Body of pancreas (tissue), 4 donors: ENCODE measurements around the gene ASCC2. TPM values are rescaled to one million over a fixed set of nuclear protein-coding genes. Genes with fewer than 3 reads are reported as not detected.
A peak's percentile ranks its signal among the peaks of the same experiment; 100 is the strongest.

Source experiments
- ATAC-seq: fragments of 150-250 bp; one replicate; pipeline ENCODE4 v1.9.1; 2016
- DNase-seq, 4 donors: peaks; one replicate each; pipeline ENCODE4 v3.0.0-alpha.2; 2019
- H3K27ac ChIP-seq, 4 donors: fragments of 200-600 bp; sonication (generic); 1 replicate in 3 of 4; 2 replicates in 1 of 4; pipeline versions ENCODE4 v1.5.1 to v1.6.1; 2016 to 2019; ENCODE audit warnings: mild to moderate bottlenecking in 1 of 4, mixed read lengths in 1 of 4, moderate library complexity in 1 of 4
- H3K27me3 ChIP-seq, 2 donors: fragments of 200-600 bp; sonication (generic); one replicate each; pipeline ENCODE4 v1.6.0; 2016; ENCODE audit warnings: mild to moderate bottlenecking in 1 of 2
- H3K36me3 ChIP-seq, 2 donors: fragments of 200-600 bp; sonication (generic); replicated peaks in 1 of 2; 2 replicates each; pipeline ENCODE4 v1.5.1; 2016; ENCODE audit warnings: low read depth in 2 of 2; ENCODE audit not compliant: insufficient read depth in 1 of 2
- H3K4me1 ChIP-seq: fragments of 200-600 bp; sonication (generic); one replicate; pipeline ENCODE4 v1.6.0; 2016
- H3K4me3 ChIP-seq, 2 donors: fragments of 200-600 bp; sonication (generic); 1 replicate in 1 of 2; 2 replicates in 1 of 2; pipeline ENCODE4 v1.5.1; 2016 to 2019
- H3K9me3 ChIP-seq, 3 donors: fragments of 200-600 bp; sonication (generic); 1 replicate in 2 of 3; 2 replicates in 1 of 3; pipeline ENCODE4 v1.5.1; 2016
- POLR2A ChIP-seq, 3 donors: fragments of 450-650 bp; IDR thresholded peaks; one replicate each; pipeline ENCODE4 v1.6.1; 2016; ENCODE audit warnings: antibody characterized with exemption in 3 of 3, mild to moderate bottlenecking in 2 of 3
- WGBS, 2 donors: methylation state at CpG; one replicate each; pipeline ENCODE4 v1.1.5; 2017; 5-methylcytosine and 5-hydroxymethylcytosine counted together
- intact Hi-C: fragments of 100-400 bp; cut with DNase I; formaldehyde crosslinking; loops from one replicate; pipeline ENCODE4 v1.15.1; 2023
- total RNA-seq, 2 donors: library from RNA; depleted of rRNA; stranded (reverse); fragments of >200 nt; gene quantifications; one replicate each; pipeline ENCODE4 v1.1.0, GENCODE V29; 2016
- TF ChIP-seq, protein P1 (sequence below), 7 experiments: fragments of 450-650 bp in 4 of 7; fragments of 200-600 bp in 3 of 7; sonication (generic) in 3 of 7; IDR thresholded peaks; one replicate each; pipeline ENCODE4 v1.5.1; 2016 to 2019; ENCODE audit warnings: antibody characterized with exemption in 7 of 7

Gene ASCC2
- total RNA-seq, 2 donors from 2014 or later, result 34.3 to 42.0 TPM

DNA sequence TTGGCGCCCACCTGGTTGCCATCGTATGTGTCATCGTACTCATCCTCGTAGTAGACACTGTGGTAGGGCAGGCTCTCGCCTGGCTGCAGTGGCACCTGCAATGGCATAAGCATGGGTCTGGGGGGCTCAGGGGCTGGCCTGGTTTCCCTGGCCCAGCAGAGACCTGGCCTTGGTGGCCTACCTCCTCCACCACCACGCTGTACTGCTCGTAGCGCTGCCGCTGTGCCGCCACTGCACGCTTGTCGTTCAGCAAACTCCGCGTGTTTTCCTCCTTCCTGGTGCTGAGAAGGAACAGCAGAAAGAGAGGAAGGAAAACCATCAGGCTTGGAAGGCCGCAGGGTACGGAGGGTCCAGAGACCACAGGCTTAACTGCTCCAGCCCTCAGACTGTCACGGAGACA lies 44.7 kb downstream of the ASCC2 start:
- Histone ChIP-seq H3K27me3 (no peaks in the 10 kb centered on the region), H3K9me3 (no peaks in the 10 kb centered on the region), H3K4me3 (no peak overlapping the region), H3K27ac (no peak overlapping the region), H3K36me3 (peaks cover 0 to 33% of the 10 kb centered on the region in 2 donors), H3K4me1 (peaks cover 38% of the 10 kb centered on the region)
- ATAC-seq (no peak), DNase-seq (no peak)
- 96 to 98% methylated on average over 16 to 17 of the region's 17 CpGs for WGBS, 2 donors
- intact Hi-C loops, result no loop called here
- TF ChIP-seq POLR2A (IDR thresholded peaks at IDR 0.05), result no peak
- TF ChIP-seq, protein P1, sequence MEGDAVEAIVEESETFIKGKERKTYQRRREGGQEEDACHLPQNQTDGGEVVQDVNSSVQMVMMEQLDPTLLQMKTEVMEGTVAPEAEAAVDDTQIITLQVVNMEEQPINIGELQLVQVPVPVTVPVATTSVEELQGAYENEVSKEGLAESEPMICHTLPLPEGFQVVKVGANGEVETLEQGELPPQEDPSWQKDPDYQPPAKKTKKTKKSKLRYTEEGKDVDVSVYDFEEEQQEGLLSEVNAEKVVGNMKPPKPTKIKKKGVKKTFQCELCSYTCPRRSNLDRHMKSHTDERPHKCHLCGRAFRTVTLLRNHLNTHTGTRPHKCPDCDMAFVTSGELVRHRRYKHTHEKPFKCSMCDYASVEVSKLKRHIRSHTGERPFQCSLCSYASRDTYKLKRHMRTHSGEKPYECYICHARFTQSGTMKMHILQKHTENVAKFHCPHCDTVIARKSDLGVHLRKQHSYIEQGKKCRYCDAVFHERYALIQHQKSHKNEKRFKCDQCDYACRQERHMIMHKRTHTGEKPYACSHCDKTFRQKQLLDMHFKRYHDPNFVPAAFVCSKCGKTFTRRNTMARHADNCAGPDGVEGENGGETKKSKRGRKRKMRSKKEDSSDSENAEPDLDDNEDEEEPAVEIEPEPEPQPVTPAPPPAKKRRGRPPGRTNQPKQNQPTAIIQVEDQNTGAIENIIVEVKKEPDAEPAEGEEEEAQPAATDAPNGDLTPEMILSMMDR (IDR thresholded peaks at IDR 0.05), result no peak

DNA sequence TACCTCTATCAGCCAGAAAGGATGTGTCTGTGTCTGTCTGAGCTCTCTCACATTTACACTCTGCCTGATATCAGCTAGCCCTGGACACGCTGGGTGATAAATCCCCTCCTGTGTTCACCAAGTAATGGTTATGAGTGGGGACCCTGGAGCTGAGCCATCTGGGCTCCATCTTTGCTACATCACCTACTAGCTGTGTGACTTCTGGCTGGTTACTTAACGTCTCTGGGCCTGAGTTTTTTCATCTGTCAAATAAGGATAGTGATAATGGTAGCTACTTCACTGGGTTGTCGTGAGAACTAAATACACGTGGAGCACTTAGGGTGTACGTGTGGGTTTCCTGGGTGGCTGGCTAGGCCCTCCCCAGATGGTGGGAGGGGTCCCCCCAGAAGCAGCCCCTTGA lies 48.0 kb downstream of the ASCC2 start:
- H3K4me3 ChIP-seq, result no peak overlapping the region
- intact Hi-C loops, result no loop called here
- 87 to 89% methylated on average over 5 of the region's 5 CpGs for WGBS, 2 donors
- peaks cover 0 to 36% of the 10 kb centered on the region in 2 donors for H3K36me3 ChIP-seq
- DNase-seq, result no peak
- TF ChIP-seq POLR2A (IDR thresholded peaks at IDR 0.05), result no peak
- TF ChIP-seq, protein P1 (IDR thresholded peaks at IDR 0.05), result no peak
- ATAC-seq, result no peak
- no peaks in the 10 kb centered on the region for H3K9me3 ChIP-seq
- peak overlapping the region in 2 of 4 donors; percentile 63 to 91 for H3K27ac ChIP-seq
- H3K4me1 ChIP-seq, result peaks cover 47% of the 10 kb centered on the region
- no peaks in the 10 kb centered on the region for H3K27me3 ChIP-seq

DNA sequence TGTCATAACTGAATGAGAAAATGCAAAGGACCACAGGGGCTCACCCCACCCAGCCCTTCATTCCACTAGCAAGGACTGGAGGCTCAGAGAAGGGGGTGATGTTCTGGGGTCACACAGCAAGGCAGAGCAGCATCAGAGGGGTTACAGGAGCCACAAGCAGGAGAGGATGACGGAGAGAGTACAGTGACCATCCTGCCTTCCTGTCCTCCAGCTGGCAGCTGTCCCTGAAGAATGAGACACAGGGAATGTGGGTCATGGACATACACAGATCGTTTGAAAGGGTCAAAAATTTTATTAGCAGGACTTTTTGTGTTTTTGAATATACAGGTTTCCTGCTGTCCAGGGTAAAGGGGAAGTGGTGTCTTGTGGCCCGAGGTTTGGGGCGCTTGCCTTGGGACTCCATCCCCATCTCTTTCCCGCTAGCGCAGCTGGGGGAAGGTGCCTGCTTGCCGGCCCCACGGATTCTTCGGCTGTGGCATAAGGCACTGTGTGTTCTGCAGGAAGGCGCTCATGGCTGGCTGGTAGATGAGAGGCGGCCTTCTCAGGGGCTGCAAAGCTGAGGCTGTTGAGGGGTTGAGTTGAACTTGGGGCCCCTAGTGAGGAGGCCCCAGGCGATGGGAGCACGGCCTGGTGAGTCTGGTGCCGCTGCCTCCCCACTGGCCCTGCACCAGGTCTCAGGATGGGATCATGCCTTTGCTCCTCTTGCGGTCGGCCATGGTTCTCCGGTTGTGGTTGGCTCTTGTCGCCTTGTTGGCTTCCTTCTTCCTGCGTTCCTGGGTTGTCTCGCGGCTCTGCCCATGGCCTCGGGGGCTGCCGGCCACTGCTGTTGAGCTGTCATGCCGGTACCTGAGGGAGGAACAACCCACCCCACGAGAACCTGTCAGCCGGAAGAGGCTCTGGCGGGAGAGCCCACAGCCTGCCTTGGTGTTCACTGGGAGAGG lies 49.5 kb downstream of the ASCC2 start:
- Histone ChIP-seq H3K27me3 (no peaks in the 10 kb centered on the region), H3K9me3 (no peaks in the 10 kb centered on the region), H3K4me3 (no peak overlapping the region), H3K36me3 (peaks cover 0 to 36% of the 10 kb centered on the region in 2 donors), H3K27ac (peak overlapping the region in 3 of 4 donors; percentile 62 to 91 (median 63)), H3K4me1 (peaks cover 53% of the 10 kb centered on the region)
- intact Hi-C loops, result no loop called here
- TF ChIP-seq, protein P1 (IDR thresholded peaks at IDR 0.05), result no peak
- TF ChIP-seq POLR2A (IDR thresholded peaks at IDR 0.05), result no peak
- ATAC-seq (no peak), DNase-seq (no peak)
- WGBS, 2 donors, result 69 to 82% methylated on average over 8 to 26 of the region's 27 CpGs

DNA sequence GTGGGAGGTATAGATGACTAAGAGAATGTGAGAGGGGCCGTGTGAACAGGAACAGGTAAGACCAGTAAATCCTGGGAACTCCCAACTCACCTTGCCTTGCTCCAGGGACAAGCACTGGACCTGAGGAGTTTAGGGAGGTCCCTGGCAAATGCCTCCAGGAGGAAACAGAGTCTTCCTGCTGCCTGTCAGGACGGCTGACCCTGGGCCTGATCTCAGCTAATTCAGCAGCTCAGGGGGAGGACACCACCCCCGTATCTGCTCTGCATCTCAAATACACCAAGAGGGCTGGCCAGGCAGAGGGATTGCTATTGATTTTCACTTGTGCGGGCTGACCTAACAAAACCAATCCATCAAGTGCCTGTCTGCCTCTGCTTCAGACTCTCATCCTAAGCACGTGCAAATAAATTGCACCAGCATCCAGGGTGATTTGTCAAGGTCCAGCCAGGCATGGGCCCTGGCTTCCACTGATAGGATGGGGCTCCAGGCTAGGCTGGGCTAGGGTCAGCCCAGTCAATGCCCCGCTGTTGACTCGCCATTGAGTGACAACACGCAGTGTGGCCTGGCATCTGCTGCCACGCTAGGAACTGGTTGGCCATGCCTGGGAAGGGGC lies 50.6 kb downstream of the ASCC2 start:
- intact Hi-C loops, result no loop called here
- peak overlapping the region; percentile 17 to 91 (median 62) for H3K27ac ChIP-seq

More for the DNA sequence above, 50.6 kb downstream of the ASCC2 start:
- WGBS, 2 donors, result 48 to 58% methylated on average over 9 of the region's 9 CpGs
- peak; percentile 32 to 70 (median 54) for DNase-seq
- TF ChIP-seq POLR2A (IDR thresholded peaks at IDR 0.05), result no peak
- TF ChIP-seq, protein P1 (IDR thresholded peaks at IDR 0.05), result no peak
- Histone ChIP-seq H3K27me3 (no peaks in the 10 kb centered on the region), H3K4me3 (no peak overlapping the region), H3K36me3 (peaks cover 0 to 29% of the 10 kb centered on the region in 2 donors), H3K4me1 (peaks cover 58% of the 10 kb centered on the region), H3K9me3 (no peaks in the 10 kb centered on the region)
- ATAC-seq, result peak; percentile 69
